Sigmoid colon (tissue), 7 donors: ENCODE data around the gene FAM124B. TPM values are rescaled to one million over a fixed set of nuclear protein-coding genes. Genes with fewer than 3 reads are reported as not detected.

Source experiments
- DNase-seq: peaks from one replicate; pipeline ENCODE4 v3.0.0-alpha.2; 2019
- H3K27ac ChIP-seq, 4 donors: fragments of 200-600 bp; sonication (generic); one replicate each; pipeline ENCODE4 v1.5.1; 2016 to 2019; ENCODE audit warnings: mild to moderate bottlenecking in 1 of 4
- H3K27me3 ChIP-seq, 3 donors: fragments of 200-600 bp; sonication (generic); one replicate each; pipeline ENCODE4 v1.5.1; 2019; ENCODE audit warnings: mild to moderate bottlenecking in 1 of 3
- H3K36me3 ChIP-seq, 4 donors: fragments of 200-600 bp; sonication (generic); one replicate each; pipeline ENCODE4 v1.5.1; 2016 to 2019
- H3K4me1 ChIP-seq, 4 donors: fragments of 200-600 bp; sonication (generic); one replicate each; pipeline ENCODE4 v1.5.1; 2017 to 2019
- H3K4me3 ChIP-seq, 4 donors: fragments of 200-600 bp; sonication (generic); one replicate each; pipeline ENCODE4 v1.5.1; 2017 to 2019; ENCODE audit warnings: mild to moderate bottlenecking in 2 of 4, moderate library complexity in 1 of 4
- H3K9me3 ChIP-seq, 4 donors: fragments of 200-600 bp in 3 of 4; sonication (generic) in 3 of 4; one replicate each; pipeline versions ENCODE4 v1.5.1 to v1.6.1; 2013 to 2019
- CTCF ChIP-seq, 4 experiments: fragments of 450-650 bp in 3 of 4; fragments of 200-600 bp in 1 of 4; IDR thresholded peaks; one replicate each; pipeline ENCODE4 v1.5.1; 2016 to 2019; ENCODE audit warnings: antibody characterized with exemption in 4 of 4, mild to moderate bottlenecking in 3 of 4, moderate library complexity in 2 of 4
- EP300 ChIP-seq, 4 donors: sonication (generic); formaldehyde crosslinking; IDR thresholded peaks; one replicate each; pipeline ENCODE4 v1.6.1; 2017; ENCODE audit warnings: antibody characterized with exemption in 4 of 4
- POLR2A ChIP-seq, 2 donors: fragments of 450-650 bp; IDR thresholded peaks; one replicate each; pipeline ENCODE4 v1.6.1; 2016; ENCODE audit warnings: antibody characterized with exemption in 2 of 2, mild to moderate bottlenecking in 2 of 2, moderate library complexity in 2 of 2
- POLR2AphosphoS5 ChIP-seq, 4 donors: sonication (generic); formaldehyde crosslinking; IDR thresholded peaks; one replicate each; pipeline ENCODE4 v1.6.1; 2017; ENCODE audit warnings: antibody characterized with exemption in 4 of 4
- WGBS, 2 donors: extraction: QIAGEN DNeasy Blood & Tissue Kit; methylation state at CpG; one replicate each; pipeline ENCODE4 v1.1.7; 2013; 5-methylcytosine and 5-hydroxymethylcytosine counted together
- intact Hi-C: fragments of 100-400 bp; cut with DNase I; formaldehyde crosslinking; loops from one replicate; pipeline ENCODE4 v1.15.1; 2023
- polyA plus RNA-seq, 3 donors: library from polyadenylated mRNA; stranded (reverse); fragments of 200-250 nt; gene quantifications; one replicate each; pipeline ENCODE4 v1.2.3, GENCODE V29; 2013
- total RNA-seq, 4 donors: library from RNA; depleted of rRNA; stranded (reverse); fragments of >200 nt; gene quantifications; one replicate each; pipeline ENCODE4 v1.1.0, GENCODE V29; 2016
- donor health status: healthy with polysubstance abuse.
- donor health status: Bipolar disorder and iron deficiency.
- donor health status: healthy.

Gene FAM124B
- total and polyA plus RNA-seq, 7 donors: 0.23 to 1.9 (median 0.81) TPM

GRCh38 chr2:224410946-224411561 is 9.1 kb upstream of the FAM124B start:
- Histone ChIP-seq H3K27me3 (no peaks in the 10 kb centered on the region), H3K4me1 (no peaks in the 10 kb centered on the region), H3K36me3 (no peaks in the 10 kb centered on the region), H3K9me3 (no peaks in the 10 kb centered on the region), H3K4me3 (no peak overlapping the region), H3K27ac (no peak overlapping the region)
- 87 to 95% methylated on average over 3 of the region's 3 CpGs for WGBS, 2 donors
- TF ChIP-seq POLR2AphosphoS5 (IDR thresholded peaks at IDR 0.05) (no peak), POLR2A (IDR thresholded peaks at IDR 0.05) (no peak), EP300 (IDR thresholded peaks at IDR 0.05) (no peak), CTCF (IDR thresholded peaks at IDR 0.05) (no peak)
- intact Hi-C loops: no loop called here
- no peak for DNase-seq

GRCh38 chr2:224408676-224409075 is 6.8 kb upstream of the FAM124B start:
- WGBS, 2 donors: 55 to 72% methylated on average over 2 of the region's 2 CpGs
- no peak overlapping the region for H3K27ac ChIP-seq
- no peaks in the 10 kb centered on the region for H3K36me3 ChIP-seq
- no peak overlapping the region for H3K4me3 ChIP-seq
- no peaks in the 10 kb centered on the region for H3K4me1 ChIP-seq
- intact Hi-C loops: no loop called here
- no peak for TF ChIP-seq EP300 (IDR thresholded peaks at IDR 0.05)
- TF ChIP-seq CTCF (IDR thresholded peaks at IDR 0.05): no peak
- no peak for TF ChIP-seq POLR2AphosphoS5 (IDR thresholded peaks at IDR 0.05)
- no peak for TF ChIP-seq POLR2A (IDR thresholded peaks at IDR 0.05)
- DNase-seq: no peak
- no peaks in the 10 kb centered on the region for H3K9me3 ChIP-seq
- H3K27me3 ChIP-seq: no peaks in the 10 kb centered on the region

- Histone ChIP-seq H3K27me3 (no peaks in the 10 kb centered on the region), H3K4me3 (no peak overlapping the region), H3K9me3 (no peaks in the 10 kb centered on the region), H3K4me1 (peaks cover 0 to 6% (median 0%) of the 10 kb centered on the region in 4 donors), H3K27ac (no peak overlapping the region), H3K36me3 (no peaks in the 10 kb centered on the region)
- peak in 3 of 4 donors; percentile 20 to 56 (median 26) for TF ChIP-seq POLR2AphosphoS5 (IDR thresholded peaks at IDR 0.05)
- no peak for TF ChIP-seq POLR2A (IDR thresholded peaks at IDR 0.05)
- TF ChIP-seq CTCF (IDR thresholded peaks at IDR 0.05): no peak
- intact Hi-C loops: no loop called here
- no peak for DNase-seq
- WGBS, 2 donors: 57 to 89% methylated on average over 5 of the region's 5 CpGs
These were observed 5.4 kb upstream of the FAM124B start for GRCh38 chr2:224407241-224407701.

GRCh38 chr2:224405841-224406370 is 4.0 kb upstream of the FAM124B start:
- no peaks in the 10 kb centered on the region for H3K27me3 ChIP-seq
- TF ChIP-seq EP300 (IDR thresholded peaks at IDR 0.05): no peak
- no peak for DNase-seq
- H3K4me3 ChIP-seq: no peak overlapping the region
- peak overlapping the region in 1 of 4 donors; percentile 2 for H3K27ac ChIP-seq
- 81 to 90% methylated on average over 4 of the region's 4 CpGs for WGBS, 2 donors
- no peaks in the 10 kb centered on the region for H3K9me3 ChIP-seq
- H3K36me3 ChIP-seq: no peaks in the 10 kb centered on the region
- intact Hi-C loops: no loop called here
- peaks cover 0 to 6% (median 0%) of the 10 kb centered on the region in 4 donors for H3K4me1 ChIP-seq

GRCh38 chr2:224405412-224405811 is 3.5 kb upstream of the FAM124B start:
- Histone ChIP-seq H3K4me3 (no peak overlapping the region), H3K27ac (no peak overlapping the region), H3K27me3 (no peaks in the 10 kb centered on the region), H3K4me1 (peaks cover 0 to 6% (median 0%) of the 10 kb centered on the region in 4 donors), H3K36me3 (no peaks in the 10 kb centered on the region), H3K9me3 (no peaks in the 10 kb centered on the region)
- WGBS, 2 donors: 55 to 82% methylated on average over 3 of the region's 3 CpGs
- no peak for TF ChIP-seq EP300 (IDR thresholded peaks at IDR 0.05)
- TF ChIP-seq CTCF (IDR thresholded peaks at IDR 0.05): no peak
- no peak for TF ChIP-seq POLR2AphosphoS5 (IDR thresholded peaks at IDR 0.05)
- no peak for TF ChIP-seq POLR2A (IDR thresholded peaks at IDR 0.05)
- no peak for DNase-seq
- intact Hi-C loops: no loop called here
